Ascending aorta (tissue), 2 donors: ENCODE results near the gene PFKFB3. TPM values are rescaled to one million over a fixed set of nuclear protein-coding genes. Genes with fewer than 3 reads are reported as not detected.

ENCODE experiments used
- DNase-seq, 2 donors: peaks; one replicate each; pipeline ENCODE4 v3.0.0-alpha.2; 2019; ENCODE audit warnings: low spot score in 2 of 2
- H3K27ac ChIP-seq, 2 donors: fragments of 200-600 bp; sonication (generic); one replicate each; pipeline ENCODE4 v1.5.1; 2016 to 2017; ENCODE audit warnings: mild to moderate bottlenecking in 1 of 2
- H3K27me3 ChIP-seq: fragments of 200-600 bp; sonication (generic); one replicate; pipeline ENCODE4 v1.5.1; 2017
- H3K36me3 ChIP-seq, 2 donors: fragments of 200-600 bp; sonication (generic); one replicate each; pipeline ENCODE4 v1.5.1; 2016
- H3K4me1 ChIP-seq, 2 donors: fragments of 200-600 bp; sonication (generic); one replicate each; pipeline ENCODE4 v1.5.1; 2016 to 2017; ENCODE audit warnings: mild to moderate bottlenecking in 1 of 2
- H3K4me3 ChIP-seq, 2 donors: fragments of 200-600 bp; sonication (generic); one replicate each; pipeline ENCODE4 v1.5.1; 2016 to 2017; ENCODE audit warnings: mild to moderate bottlenecking in 1 of 2
- H3K9me3 ChIP-seq, 2 donors: fragments of 200-600 bp; sonication (generic); one replicate each; pipeline ENCODE4 v1.5.1; 2016
- intact Hi-C: fragments of 100-400 bp; cut with DNase I; formaldehyde crosslinking; loops from one replicate; pipeline ENCODE4 v1.15.1; 2023
- total RNA-seq: library from RNA; depleted of rRNA; stranded (reverse); fragments of >200 nt; gene quantifications from one replicate; pipeline ENCODE4 v1.1.0, GENCODE V29; 2016
- TF ChIP-seq, protein P1 (sequence below), 3 experiments: fragments of 200-600 bp in 2 of 3; fragments of 450-650 bp in 1 of 3; sonication (generic) in 2 of 3; IDR thresholded peaks; one replicate each; pipeline ENCODE4 v1.5.1; 2016 to 2019; ENCODE audit warnings: antibody characterized with exemption in 3 of 3, mild to moderate bottlenecking in 1 of 3, moderate library complexity in 1 of 3

Gene PFKFB3
- total RNA-seq, 1 donor from 2014 or later = 68.0 TPM

- H3K27me3 ChIP-seq = no peaks in the 10 kb centered on the region
- TF ChIP-seq, protein P1, sequence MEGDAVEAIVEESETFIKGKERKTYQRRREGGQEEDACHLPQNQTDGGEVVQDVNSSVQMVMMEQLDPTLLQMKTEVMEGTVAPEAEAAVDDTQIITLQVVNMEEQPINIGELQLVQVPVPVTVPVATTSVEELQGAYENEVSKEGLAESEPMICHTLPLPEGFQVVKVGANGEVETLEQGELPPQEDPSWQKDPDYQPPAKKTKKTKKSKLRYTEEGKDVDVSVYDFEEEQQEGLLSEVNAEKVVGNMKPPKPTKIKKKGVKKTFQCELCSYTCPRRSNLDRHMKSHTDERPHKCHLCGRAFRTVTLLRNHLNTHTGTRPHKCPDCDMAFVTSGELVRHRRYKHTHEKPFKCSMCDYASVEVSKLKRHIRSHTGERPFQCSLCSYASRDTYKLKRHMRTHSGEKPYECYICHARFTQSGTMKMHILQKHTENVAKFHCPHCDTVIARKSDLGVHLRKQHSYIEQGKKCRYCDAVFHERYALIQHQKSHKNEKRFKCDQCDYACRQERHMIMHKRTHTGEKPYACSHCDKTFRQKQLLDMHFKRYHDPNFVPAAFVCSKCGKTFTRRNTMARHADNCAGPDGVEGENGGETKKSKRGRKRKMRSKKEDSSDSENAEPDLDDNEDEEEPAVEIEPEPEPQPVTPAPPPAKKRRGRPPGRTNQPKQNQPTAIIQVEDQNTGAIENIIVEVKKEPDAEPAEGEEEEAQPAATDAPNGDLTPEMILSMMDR (IDR thresholded peaks at IDR 0.05) = no peak
- DNase-seq = no peak
- no peaks in the 10 kb centered on the region for H3K9me3 ChIP-seq
- intact Hi-C loops = loop anchor here (2.0 to 10.0 kb wide), 3 partner anchors 31 to 327 kb away; no protein-coding TSS in a partner anchor
- peaks cover 10 to 33% of the 10 kb centered on the region in 2 donors for H3K4me1 ChIP-seq
- no peaks in the 10 kb centered on the region for H3K36me3 ChIP-seq
- H3K4me3 ChIP-seq = no peak overlapping the region
- H3K27ac ChIP-seq = peak overlapping the region; percentile 95 to 97
These were observed 69.4 kb downstream of the PFKFB3 start for GRCh38 chr10:6272126-6272525.

DNA sequence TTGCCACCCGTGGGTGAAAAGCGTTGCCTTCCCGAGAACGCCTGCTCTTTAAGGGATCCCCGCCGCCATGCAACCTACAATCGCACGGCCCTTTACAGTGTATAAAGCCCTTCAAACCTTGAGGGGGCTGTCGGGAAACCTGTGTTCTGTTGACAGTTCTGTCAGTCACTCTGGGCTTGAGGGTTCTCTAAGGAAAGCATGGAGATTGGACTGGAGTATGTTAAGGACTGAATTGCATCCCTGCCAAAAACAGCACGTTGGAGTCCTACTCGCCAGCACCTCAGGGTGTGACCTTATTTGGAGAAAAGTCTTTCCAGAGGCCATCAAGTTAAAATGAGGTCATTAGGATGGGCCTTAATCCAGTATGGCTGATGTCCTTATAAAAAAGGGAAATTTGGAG, 70.6 kb downstream of the PFKFB3 start:
- Histone ChIP-seq H3K36me3 (no peaks in the 10 kb centered on the region), H3K27me3 (no peaks in the 10 kb centered on the region), H3K4me3 (no peak overlapping the region), H3K27ac (peak overlapping the region; percentile 95 to 97), H3K4me1 (peaks cover 10 to 33% of the 10 kb centered on the region in 2 donors), H3K9me3 (no peaks in the 10 kb centered on the region)
- TF ChIP-seq, protein P1 (IDR thresholded peaks at IDR 0.05) = no peak
- intact Hi-C loops = loop anchor here (2.0 to 10.0 kb wide), 3 partner anchors 33 to 329 kb away; no protein-coding TSS in a partner anchor
- DNase-seq = peak; percentile 27 to 82

- no peak for DNase-seq
- peak overlapping the region; percentile 95 to 97 for H3K27ac ChIP-seq
- no peaks in the 10 kb centered on the region for H3K36me3 ChIP-seq
- no peaks in the 10 kb centered on the region for H3K27me3 ChIP-seq
- peaks cover 10 to 37% of the 10 kb centered on the region in 2 donors for H3K4me1 ChIP-seq
- H3K9me3 ChIP-seq = no peaks in the 10 kb centered on the region
- intact Hi-C loops = loop anchor here (2.0 to 10.0 kb wide), 4 partner anchors 52 to 329 kb away; partner anchors contain the start of gene PFKFB3
- no peak overlapping the region for H3K4me3 ChIP-seq
- TF ChIP-seq, protein P1 (IDR thresholded peaks at IDR 0.05) = no peak
These were observed 71.3 kb downstream of the PFKFB3 start for GRCh38 chr10:6274040-6274439.

- no peak for DNase-seq
- Histone ChIP-seq H3K27ac (peak overlapping the region; percentile 95 to 97), H3K36me3 (no peaks in the 10 kb centered on the region), H3K27me3 (no peaks in the 10 kb centered on the region), H3K4me3 (no peak overlapping the region), H3K9me3 (no peaks in the 10 kb centered on the region), H3K4me1 (peaks cover 10 to 41% of the 10 kb centered on the region in 2 donors)
- intact Hi-C loops = loop anchor here (2.0 to 10.0 kb wide), 4 partner anchors 52 to 330 kb away; partner anchors contain the start of gene PFKFB3
- TF ChIP-seq, protein P1 (IDR thresholded peaks at IDR 0.05) = no peak
These were observed 71.8 kb downstream of the PFKFB3 start for GRCh38 chr10:6274484-6274883.

DNA sequence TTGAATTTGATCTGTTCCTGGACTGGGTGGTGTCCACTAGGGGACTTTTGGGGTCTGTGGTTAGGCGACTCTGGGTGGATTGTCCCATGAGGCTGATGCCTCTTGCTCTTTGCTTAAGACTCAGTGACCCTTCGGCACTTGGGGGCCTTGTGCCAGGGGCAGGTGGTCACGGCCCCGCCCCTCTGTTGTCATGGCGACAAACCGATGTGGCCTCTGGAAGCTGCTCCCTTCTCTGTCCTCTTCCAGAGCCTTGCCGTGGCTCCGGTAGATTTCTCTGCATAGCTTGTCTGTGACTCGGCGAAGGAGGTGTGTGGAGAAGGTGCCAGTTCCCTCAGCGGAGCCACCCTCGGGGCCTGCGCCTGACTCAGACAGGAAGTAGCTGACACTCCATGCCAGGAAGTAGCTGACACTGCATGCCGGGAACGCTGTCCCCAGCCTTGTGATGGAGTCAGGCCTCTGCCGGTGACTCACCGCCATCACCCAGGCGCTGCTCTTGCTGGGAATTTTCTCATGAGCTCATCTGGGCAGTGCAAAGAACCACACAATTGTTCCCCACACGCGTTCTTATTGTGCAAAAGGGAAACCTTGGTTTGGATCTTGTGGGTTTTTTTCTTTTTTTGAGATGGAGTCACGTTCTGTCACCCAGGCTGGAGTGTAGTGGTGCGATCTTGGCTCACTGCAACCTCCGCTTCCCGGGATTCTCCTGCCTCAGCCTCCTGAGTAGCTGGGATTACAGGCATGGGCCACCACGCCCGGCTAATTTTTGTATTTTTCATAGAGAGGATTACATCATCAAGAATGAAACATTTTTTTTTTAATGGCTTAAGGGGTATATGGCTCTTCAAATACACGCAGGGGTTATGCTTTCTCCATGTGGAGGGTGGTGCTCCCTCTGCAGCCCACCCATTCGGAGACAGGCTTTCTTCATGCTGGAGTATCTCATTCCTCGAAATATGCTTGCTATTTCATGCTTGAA, 72.6 kb downstream of the PFKFB3 start:
- TF ChIP-seq, protein P1 (IDR thresholded peaks at IDR 0.05) = no peak
- Histone ChIP-seq H3K27ac (peak overlapping the region; percentile 95 to 97), H3K27me3 (no peaks in the 10 kb centered on the region), H3K4me1 (peaks cover 10 to 47% of the 10 kb centered on the region in 2 donors), H3K36me3 (no peaks in the 10 kb centered on the region), H3K9me3 (no peaks in the 10 kb centered on the region), H3K4me3 (peak overlapping the region; percentile 23 to 32)
- intact Hi-C loops = loop anchor here (2.0 to 10.0 kb wide), 4 partner anchors 53 to 331 kb away; partner anchors contain the start of gene PFKFB3
- DNase-seq = peak; percentile 99
